Activated CD4-positive, alpha-beta T cell treated with anti-CD3 and anti-CD28 coated beads, Interleukin-2, amount 50 U/mL, for 16 hours (primary cell): ENCODE measurements around the gene VASN.
"Not testable (repeated sequence)": the region's sequence is repeated elsewhere in the genome, so short reads cannot be mapped to it uniquely, and the experiment has no call there.

Source experiments
- DNase-seq: peaks from one replicate; pipeline ENCODE4 v3.0.0-alpha.2; 2020

The VASN gene

DNA sequence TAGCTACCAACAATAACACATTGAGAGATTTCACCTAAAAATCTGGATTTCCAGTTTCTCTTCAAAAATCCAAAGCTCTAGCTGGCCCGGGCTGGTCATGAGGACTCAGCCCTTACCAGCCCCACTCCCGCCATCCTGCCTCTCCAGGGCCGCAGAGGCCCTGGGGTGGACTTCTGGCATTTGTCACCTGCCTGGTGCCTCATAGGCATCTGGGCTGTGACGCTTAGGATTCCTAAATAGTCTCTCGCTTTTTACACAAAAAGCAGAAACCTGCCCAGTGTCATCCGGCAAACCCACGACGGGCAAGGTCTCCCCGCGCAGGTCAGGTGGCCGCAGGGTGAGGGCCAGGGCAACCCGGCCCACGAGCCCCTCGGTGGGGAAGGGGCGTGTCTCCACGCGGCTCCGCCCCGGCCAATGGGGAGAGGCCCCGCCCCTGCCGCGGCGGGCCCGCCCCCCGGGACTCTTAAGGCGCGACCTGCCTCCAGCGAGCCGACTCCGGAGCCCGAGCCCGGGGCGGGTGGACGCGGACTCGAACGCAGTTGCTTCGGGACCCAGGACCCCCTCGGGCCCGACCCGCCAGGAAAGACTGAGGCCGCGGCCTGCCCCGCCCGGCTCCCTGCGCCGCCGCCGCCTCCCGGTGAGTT lies at the start of gene VASN:
Gene VASN, plus strand, starts transcription at position 492 of the 644 bp plus-strand sequence. CDS start 9,030 bp downstream, outside the sequence.
- DNase-seq, result peak; percentile 56

DNA sequence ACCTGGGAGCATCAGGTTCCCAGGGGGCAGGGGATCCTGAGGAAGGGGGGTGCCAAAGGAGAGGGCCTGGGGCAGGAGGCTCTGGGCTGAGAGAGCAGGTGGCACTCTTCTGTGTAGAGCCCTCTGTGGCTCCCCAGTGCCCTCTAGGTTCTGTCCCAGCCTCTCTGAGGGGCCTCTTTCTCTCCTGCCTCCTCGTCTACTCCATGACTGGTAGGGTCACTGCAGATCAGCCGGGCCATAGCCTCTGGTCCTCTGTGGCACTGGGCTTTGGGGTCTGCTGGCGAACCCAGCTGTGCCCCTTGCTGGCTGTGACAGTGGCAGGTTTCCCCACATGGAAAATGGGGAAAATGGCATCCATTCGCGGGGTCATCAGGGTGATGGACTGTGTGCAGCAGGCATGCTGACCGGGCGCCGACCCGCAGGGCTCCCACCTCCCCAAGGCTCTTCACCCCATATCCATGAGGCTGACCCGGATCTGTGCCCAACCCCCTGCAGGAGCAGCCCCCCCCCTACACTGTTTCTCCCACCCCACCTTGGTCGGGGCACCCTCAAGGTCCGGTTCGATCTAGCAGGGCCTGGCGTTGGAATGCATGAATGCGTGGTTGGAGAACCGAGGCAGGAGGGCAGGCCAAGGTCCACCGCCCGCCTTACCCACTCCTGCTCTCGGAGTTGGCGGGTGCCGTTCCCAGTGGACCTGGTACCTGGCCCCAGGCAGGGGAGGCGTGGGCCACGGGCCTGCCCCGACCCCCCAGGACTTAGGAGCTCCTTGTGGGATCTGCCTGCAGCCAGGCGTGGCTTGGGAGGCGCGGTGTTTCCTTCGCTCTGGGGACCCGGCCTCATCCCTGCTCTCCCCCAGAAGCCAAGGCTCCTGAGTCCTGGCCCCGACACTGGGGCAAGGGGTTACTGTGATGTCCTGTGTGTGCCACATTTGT lies 49.3 kb upstream of the VASN start:
- no peak for DNase-seq

DNA sequence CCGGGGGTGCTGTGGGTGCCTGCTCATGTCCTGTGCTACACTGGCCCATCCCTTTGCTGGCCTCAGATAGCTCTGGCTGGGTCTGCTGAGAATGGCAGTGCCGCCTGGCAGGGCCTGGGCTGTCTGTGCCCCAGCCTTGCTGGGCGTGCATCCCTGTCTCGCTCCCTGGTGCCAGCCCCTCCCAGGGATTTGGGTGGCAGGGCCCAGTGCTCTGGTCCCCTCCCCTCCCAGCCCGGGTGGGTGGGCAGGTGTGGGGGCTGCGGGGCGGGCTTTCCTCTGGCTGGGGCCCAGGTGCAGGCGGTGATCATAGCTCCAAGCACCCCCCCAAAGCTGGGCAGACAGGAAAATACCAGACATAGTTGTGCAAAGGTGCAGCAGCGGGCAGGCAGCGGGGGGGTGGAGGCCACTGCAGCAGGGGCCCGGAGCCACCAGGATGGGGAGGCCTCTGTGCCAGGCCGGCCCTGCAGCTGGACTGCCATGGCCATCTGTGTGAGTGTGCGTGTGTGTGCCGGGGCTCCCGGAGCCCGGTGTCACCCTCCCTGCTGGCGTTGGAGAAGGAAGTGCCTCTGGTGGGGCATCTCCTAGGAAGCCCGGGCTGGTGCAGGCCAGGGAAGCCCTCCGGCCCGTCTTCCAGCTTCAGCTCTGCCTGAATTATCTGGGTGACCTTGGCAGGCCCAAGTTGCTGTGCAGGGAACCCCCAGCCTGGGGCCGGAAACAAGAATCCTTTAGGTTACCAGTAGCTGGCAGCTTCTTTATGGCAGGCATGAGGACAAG lies 48.4 kb upstream of the VASN start:
- DNase-seq, result no peak

DNA sequence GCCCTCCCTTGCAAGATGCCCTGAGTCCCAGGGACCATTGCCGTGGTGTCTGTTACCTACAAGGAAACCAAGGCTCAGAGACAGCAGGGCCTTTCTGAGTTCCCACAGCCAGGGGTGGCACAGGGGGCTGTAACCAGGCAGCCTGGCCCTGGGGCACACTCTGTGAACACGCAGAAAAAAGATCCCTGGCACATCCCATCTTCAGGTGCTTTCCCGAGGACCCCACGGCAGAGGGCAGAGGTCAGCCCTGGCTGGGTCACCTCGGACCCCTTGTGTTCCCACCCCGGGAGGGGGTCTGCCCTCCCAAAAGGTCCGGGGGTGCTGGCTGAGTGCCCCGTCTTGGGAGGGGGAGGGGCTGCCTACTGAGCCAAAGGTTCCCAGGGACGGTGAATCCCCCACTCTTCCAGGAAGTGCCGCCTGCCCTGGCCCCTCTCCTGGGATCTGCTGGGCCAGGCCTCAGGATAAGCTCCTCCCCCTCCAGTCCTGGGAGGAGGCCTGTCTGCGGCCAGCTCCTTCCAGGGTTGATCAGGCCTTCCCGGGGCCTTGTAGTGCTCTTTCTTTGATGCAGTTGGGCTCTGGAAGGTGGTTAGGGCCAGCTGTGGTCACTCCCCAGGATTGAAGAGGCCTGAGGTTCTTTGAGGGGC lies 47.7 kb upstream of the VASN start:
- no peak for DNase-seq

DNA sequence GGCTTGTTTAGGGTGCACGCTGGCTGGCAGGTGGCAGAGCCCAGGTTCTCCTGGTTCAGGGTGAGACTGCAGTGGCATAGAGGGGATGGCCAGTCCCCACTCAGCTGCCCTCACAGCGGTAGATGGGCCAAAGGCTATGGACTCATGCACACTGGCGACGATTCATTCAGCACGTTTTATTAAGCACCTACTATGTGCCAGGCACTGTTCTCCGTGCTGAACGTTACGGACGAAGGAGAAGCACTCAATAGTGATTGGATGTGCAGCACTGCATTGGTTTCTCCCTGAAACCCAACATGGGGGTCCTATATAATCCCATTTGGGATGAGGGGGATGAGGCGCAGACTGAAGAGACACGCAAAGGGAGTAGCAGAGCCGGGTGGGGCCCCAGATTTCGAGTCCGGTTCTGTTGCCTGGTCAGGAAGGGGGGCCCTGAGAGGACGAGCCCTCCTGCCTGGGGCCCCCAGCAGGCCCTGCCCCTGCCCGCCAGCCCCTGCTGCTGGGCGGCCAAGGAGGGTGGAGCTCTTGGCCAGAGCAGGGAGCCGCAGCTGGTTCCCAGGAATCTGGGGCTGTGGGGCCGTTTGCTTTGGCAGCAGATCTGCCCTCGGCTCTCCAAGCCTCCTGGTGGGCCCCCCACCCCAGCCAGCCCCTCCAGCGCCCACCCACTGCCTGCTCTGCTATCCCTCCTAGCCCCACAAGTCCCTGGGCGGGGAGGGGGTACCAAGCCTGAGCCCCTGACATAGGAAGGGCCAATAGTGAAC lies 47.0 kb upstream of the VASN start:
- DNase-seq, result no peak

DNA sequence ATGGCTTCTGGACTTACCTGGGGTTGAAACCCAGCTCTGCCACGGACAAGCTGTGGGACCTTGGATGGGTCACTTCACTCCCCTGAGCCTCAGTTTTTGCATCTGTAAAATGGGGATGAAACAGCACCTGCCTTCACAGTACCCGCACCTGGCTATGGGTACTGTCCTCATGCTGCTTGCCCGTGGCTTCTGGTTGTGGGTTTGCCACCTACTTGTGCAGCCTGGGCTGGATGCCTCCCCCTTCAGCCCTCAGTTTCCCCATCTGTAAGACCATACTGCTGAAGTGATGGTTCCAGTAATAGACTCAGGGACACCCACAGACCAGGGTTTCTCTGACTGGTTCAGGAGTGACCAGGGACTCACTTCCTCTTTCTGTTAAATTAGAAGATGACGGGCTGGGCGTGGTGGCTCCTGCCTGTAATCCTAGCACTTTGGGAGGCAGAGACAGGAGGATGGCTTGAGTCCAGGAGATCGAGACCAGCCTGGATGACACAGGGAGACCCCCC lies 46.3 kb upstream of the VASN start:
- no peak for DNase-seq

DNA sequence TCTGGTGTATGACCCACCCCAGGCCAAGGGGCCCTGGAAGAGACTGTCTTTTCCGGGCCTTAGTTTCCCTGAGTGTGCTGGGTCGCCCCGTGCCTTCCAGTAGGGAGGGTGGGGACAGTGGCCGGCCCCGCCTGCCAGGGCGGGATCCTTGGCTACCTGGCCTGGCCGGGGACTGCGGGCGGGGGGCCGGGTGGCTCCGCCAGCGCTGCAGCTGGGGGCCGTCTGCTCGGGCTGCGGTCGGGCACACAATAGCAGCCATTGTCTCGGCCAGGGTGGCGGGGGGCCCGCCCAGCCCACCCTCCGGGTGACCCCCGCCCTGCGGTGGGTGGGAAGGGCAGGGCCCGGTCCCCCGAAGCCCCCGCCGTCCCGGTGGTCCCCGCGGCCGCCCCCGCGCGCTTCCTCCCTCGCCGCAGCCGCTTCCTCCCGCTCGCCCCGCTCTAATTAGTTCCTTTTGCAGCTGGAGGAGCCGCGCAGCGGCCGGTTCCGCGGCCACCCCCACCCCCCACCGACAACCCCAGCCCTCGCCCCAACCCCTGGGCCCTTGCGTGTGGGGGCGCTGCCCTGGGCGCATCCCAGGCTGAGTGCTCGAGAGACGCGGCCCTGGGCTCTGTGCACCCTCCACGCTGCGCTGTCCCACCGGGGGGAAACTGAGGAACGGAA lies 44.1 kb upstream of the VASN start:
- no peak for DNase-seq

DNA sequence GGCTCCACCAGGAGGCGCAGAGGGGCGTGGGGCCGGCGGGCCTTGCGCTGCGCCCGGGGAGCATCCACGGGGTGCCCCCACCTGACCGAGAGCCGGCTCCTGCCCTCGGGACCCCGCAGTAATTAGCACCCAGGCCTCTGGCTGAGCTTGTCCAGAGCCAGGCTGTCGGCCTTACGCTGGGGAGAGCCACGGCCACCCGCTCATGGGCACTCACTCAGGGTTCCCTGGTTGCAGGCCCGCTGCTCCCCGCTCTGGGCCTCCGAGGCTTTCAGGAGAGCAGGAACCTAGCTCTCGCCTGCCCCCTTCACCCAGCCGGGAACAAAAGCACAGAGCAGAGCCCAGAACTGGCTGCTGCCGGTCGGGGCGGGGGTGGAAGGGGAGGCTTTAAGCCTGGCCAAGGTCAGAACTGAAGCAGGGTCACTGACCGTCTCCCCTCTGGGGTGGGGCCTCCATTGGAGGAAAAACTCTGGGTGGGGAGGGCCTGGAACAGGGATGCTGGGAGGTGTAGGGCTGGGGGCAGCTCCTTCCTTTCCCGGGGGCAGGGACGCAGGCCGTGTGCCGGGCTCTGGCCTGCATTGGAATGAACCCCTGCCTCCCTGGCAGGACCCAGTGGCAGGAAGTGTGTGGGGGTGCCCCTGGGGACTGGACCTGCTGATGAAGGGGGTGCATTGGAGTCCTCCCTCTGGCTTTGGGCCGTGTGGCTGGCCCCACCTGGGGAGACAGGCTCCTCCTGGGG lies 43.4 kb upstream of the VASN start:
- peak; percentile 47 for DNase-seq

DNA sequence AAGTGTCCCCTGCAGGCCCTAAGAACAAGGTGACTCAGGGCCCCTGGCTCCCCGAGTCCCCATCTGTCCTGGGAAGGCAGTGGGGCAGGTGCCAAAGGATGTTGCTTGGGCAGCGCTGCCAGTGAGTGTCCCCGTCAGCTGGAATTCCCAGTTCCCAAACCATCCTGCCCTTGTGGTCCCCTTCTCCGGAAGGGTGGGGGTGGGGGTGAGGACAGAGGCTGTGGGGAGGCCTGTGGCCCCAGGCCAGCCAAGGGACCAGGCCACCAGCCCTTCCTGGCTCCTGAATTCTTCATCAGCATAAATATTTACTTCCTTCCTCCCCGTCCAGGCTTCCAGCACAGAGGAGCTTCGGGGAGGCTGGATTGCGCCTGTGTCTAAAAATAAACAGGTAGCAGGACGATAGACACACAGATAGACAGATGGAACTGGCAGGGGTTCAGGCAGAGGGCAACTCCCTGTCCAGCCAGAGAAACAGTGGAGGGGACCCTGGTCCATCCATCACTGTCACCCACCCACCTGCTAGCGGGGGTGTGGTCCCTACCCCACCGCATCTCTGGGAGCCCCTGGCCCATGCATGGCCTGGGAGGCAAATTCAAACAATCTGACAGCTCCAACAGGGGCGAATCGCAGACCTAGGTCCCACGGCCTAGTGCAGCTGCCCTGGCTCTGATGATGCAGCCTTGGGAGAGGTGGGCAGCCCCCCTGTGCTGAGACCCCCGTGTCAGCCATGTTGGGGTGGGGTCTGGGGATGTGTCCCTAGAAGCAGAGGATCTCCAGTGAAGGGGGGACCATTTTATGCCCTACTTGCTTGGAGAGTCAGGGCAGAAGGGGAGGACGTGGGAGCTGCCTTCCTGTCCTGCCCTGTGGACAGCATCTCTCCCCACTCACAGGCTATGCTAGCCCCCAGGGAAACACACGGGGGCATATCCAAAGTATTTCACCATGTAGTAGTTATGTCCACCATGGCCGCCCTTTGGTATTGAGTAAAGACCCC lies 42.6 kb upstream of the VASN start:
- DNase-seq, result no peak

DNA sequence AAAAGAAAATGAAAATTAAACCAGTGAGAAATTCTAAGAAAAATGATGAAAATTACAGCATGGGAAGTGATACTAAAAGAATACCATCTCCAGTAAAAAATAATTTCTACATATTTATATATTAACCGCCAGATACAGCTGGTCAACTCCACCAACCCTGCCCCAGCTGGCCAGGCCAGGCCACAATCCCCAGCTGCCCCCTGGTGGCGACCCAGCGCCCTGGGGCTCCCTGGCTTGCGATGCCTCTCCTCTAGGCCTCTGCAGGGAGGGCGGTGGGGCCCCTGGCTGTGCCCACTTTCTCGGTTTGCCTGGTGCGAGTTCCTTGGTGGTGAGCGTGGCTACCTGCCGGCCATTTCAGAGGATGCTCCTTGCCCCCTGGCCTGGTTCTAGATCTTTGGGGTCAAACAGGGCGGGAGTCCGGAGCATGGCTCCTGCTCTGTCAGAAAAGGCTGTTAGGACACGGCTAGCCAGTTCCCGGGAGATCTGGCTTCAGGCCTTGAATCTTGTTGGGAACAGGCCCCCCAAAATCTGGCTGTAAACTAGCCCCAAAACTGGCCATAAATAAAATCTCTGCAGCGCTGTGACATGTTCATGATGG lies 41.3 kb upstream of the VASN start:
- DNase-seq, result peak; percentile 61

DNA sequence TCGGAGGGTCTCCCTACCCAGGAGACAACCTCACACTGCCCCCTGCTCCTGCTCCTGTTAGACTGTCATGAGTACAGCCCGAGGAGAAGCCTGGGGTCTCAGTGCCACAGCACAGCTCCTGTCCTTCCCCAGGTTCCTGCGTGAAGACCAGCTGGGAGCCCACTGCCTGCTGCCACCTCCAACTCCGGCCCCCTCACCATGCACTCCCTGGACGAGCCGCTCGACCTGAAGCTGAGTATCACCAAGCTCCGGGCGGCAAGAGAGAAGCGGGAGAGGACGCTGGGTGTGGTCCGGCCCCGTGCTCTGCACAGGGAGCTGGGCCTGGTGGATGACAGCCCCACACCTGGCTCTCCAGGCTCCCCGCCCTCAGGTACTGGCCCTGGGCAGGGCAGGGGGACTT lies 39.6 kb upstream of the VASN start:
- no peak for DNase-seq

DNA sequence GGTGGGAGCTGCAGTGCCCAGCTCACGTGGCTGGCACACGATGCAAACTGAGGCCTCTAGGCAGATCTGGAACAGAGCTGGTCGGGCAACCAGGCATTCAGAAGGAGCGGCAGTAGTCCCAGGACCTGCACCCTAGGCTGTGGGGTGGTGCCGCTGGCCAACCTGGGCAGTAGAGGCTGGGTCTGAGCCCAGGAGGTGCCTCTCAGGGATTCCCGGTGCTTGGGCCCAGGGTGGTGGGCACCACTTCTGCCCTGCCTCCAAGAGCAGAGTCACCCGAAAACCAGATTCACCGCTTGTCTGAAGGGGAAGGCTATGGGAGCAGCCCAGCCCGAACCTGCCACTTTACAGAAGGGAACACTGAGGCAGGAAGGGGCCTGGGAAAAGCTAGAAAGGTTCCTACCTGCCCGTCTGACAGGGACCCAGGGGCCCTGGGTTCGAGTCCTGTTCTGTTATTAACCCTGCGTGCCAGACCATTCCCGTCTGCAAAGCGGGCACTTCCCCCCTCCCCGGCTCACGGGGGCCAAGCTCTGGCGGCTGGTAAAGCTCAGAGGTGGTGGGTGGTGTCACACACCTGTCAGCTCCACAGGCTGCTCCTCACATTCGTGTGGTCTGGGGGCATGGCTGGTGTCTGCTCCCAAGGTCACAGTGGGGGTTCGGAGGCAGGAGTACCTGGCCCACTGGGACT lies 38.9 kb upstream of the VASN start:
- DNase-seq, result no peak

DNA sequence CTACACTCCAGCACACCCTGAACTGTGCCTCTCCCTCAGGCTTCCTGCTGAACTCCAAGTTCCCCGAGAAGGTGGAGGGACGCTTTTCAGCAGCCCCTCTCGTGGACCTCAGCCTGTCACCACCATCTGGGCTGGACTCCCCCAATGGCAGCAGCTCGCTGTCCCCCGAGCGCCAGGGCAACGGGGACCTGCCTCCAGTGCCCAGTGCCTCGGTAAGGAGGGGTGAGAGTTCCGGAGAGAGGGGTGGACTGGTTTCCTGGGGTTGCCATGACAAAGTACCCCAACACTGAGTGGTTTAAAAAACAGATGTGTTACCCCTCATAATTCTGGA lies 38.4 kb upstream of the VASN start:
- no peak for DNase-seq

DNA sequence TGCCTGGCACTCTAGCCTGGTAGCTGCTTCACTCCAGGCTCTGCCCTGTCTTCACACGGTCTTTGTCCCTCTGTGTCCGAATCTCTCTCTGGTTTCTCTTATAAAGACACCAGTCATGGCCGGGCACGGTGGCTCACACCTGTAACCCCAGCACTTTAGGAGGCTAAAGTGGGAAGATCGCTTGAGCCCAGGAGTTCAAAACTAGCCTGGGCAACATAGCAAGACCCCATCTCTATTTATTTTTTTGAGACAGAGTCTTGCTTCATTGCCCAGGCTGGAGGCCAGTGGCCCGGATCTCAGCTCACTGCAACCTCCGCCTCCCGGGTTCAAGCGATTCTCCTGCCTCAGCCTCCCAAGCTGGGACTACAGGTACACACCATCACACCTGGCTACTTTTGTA lies 37.9 kb upstream of the VASN start:
- DNase-seq, result not testable (repeated sequence)

DNA sequence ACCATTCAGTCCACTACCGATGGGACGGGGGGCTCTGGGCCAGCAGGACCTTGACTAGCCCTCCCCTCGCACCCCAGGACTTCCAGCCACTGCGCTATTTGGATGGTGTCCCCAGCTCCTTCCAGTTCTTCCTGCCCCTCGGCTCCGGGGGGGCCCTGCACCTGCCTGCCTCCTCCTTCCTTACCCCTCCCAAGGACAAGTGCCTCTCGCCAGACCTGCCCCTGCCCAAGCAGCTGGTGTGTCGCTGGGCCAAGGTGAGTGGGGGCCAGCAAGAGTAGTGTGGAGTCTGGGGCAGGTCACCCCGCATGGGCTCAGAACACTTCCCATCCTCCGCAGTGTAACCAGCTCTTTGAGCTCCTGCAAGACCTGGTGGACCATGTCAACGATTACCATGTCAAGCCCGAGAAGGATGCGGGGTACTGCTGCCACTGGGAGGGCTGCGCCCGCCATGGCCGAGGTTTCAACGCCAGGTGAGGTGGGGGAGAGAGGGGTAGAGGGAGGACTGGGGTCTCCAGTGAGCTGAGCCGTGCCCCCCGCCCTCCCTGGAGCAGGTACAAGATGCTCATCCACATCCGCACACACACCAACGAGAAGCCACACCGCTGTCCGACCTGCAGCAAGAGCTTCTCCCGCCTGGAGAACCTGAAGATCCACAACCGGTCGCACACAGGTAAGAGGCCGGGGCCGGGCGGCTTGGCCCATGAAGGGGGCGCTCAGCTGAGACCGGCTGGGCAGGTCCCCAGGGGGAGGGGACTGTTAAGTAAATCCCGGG lies 36.7 kb upstream of the VASN start:
- DNase-seq, result no peak

DNA sequence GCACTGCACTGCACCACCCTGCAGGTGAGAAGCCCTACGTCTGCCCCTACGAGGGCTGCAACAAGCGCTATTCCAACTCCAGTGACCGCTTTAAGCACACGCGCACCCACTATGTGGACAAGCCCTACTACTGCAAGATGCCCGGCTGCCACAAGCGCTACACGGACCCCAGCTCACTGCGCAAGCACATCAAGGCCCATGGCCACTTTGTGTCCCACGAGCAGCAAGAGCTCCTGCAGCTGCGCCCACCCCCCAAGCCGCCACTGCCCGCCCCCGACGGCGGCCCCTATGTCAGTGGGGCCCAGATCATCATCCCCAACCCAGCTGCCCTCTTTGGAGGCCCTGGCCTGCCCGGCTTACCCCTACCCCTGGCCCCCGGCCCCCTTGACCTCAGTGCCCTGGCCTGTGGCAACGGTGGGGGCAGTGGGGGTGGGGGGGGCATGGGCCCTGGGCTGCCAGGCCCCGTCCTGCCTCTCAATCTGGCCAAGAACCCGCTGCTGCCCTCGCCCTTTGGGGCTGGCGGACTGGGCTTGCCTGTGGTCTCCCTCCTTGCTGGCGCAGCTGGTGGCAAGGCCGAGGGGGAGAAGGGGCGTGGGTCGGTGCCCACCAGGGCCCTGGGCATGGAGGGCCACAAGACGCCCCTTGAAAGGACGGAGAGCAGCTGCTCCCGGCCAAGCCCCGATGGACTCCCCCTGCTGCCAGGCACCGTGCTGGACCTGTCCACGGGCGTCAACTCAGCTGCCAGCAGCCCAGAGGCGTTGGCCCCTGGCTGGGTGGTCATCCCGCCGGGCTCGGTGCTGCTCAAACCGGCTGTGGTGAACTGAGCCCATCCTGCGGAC lies 34.7 kb upstream of the VASN start:
- DNase-seq, result no peak
